Suprapubic skin (tissue), 4 donors: ENCODE measurements around the gene RIOK2.

Experiments
- EP300 ChIP-seq: sonication (generic); formaldehyde crosslinking; IDR thresholded peaks from one replicate; pipeline ENCODE4 v1.6.1; 2017; ENCODE audit warnings: antibody characterized with exemption
- POLR2A ChIP-seq, 2 donors: fragments of 450-650 bp; IDR thresholded peaks; one replicate each; pipeline ENCODE4 v1.6.1; 2017; ENCODE audit warnings: antibody characterized with exemption in 2 of 2, mild to moderate bottlenecking in 2 of 2, moderate library complexity in 2 of 2
- POLR2AphosphoS5 ChIP-seq, 3 donors: sonication (generic); formaldehyde crosslinking; IDR thresholded peaks; one replicate each; pipeline ENCODE4 v1.6.1; 2017; ENCODE audit warnings: antibody characterized with exemption in 3 of 3
- TF ChIP-seq, protein P1 (sequence below), 2 donors: fragments of 200-600 bp in 1 of 2; fragments of 450-650 bp in 1 of 2; sonication (generic) in 1 of 2; IDR thresholded peaks; one replicate each; pipeline ENCODE4 v1.5.1; 2016 to 2019; ENCODE audit warnings: antibody characterized with exemption in 2 of 2, mild to moderate bottlenecking in 1 of 2, moderate library complexity in 1 of 2

DNA sequence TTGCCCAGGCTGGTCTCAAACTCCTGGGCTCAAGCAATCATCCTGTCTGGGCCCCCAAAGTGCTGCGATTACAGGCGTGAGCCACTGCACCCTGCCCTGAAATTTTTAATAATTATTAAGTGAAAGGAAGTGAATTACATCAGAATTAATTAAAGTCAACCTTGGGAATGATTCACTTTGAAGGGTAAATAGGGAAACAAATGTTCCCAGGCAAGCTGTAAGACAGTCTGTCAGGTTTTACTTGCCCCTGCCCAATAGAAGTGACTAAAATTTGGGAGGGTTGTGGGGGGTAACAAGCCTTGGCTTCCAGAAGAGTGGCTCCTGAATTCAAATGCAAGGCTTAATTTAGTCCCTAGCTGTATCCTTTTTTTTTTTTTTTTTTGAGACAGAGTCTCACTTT lies 39.3 kb downstream of the RIOK2 start:
- TF ChIP-seq, protein P1, sequence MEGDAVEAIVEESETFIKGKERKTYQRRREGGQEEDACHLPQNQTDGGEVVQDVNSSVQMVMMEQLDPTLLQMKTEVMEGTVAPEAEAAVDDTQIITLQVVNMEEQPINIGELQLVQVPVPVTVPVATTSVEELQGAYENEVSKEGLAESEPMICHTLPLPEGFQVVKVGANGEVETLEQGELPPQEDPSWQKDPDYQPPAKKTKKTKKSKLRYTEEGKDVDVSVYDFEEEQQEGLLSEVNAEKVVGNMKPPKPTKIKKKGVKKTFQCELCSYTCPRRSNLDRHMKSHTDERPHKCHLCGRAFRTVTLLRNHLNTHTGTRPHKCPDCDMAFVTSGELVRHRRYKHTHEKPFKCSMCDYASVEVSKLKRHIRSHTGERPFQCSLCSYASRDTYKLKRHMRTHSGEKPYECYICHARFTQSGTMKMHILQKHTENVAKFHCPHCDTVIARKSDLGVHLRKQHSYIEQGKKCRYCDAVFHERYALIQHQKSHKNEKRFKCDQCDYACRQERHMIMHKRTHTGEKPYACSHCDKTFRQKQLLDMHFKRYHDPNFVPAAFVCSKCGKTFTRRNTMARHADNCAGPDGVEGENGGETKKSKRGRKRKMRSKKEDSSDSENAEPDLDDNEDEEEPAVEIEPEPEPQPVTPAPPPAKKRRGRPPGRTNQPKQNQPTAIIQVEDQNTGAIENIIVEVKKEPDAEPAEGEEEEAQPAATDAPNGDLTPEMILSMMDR (IDR thresholded peaks at IDR 0.05) = no peak
- no peak for TF ChIP-seq POLR2A (IDR thresholded peaks at IDR 0.05)
- TF ChIP-seq EP300 = no peak
- TF ChIP-seq POLR2AphosphoS5 (IDR thresholded peaks at IDR 0.05) = no peak
